ENCODE measurements around the gene KLHL2. TPM values are rescaled to one million over a fixed set of nuclear protein-coding genes. Genes with fewer than 3 reads are reported as not detected.

The KLHL2 gene
- total and polyA plus RNA-seq, 2 of the 13 experiments (the other 11 are each of a cell fraction or from before 2014, with no cell fraction given): 9.2 to 17.6 TPM

DNA sequence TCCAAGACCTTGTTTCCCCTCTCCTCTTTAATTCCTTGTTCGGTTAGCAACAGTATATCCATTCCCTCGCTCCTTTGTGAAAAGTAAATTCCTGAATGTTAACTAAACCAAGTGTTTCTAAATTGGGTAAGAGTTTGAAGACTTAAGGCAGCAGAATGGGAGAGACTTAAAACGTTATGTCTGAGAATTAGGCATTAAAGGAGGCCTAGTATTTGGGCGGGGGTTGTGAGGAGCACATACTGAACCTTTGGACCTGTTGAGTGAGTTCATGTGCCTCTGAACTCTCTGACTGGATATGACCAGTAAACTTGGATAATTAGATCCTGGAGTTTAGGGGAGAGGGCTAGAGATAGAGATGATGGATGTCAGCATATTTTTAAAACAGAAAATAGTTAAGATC, 121.3 kb downstream of the KLHL2 start (continued):
- TF ChIP-seq MAX (IDR thresholded peaks at IDR 0.05): no peak
- no peak for TF ChIP-seq RXRA (CRISPR knock-in tag; IDR thresholded peaks at IDR 0.05)
- peak; percentile 36; the same call in 1 of the 2 replicates for TF ChIP-seq MED1 (CRISPR knock-in tag; IDR thresholded peaks at IDR 0.05)
- TF ChIP-seq, protein P1, sequence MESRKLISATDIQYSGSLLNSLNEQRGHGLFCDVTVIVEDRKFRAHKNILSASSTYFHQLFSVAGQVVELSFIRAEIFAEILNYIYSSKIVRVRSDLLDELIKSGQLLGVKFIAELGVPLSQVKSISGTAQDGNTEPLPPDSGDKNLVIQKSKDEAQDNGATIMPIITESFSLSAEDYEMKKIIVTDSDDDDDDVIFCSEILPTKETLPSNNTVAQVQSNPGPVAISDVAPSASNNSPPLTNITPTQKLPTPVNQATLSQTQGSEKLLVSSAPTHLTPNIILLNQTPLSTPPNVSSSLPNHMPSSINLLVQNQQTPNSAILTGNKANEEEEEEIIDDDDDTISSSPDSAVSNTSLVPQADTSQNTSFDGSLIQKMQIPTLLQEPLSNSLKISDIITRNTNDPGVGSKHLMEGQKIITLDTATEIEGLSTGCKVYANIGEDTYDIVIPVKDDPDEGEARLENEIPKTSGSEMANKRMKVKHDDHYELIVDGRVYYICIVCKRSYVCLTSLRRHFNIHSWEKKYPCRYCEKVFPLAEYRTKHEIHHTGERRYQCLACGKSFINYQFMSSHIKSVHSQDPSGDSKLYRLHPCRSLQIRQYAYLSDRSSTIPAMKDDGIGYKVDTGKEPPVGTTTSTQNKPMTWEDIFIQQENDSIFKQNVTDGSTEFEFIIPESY (CRISPR knock-in tag; IDR thresholded peaks at IDR 0.05): no peak
- 0 out of 4 replicates have a peak, but pooled peaks of 1 of the 2 experiments have one; percentile 39 for TF ChIP-seq NR2F1 (CRISPR knock-in tag; IDR thresholded peaks at IDR 0.05)
- TF ChIP-seq MED13 (CRISPR knock-in tag; IDR thresholded peaks at IDR 0.05): no peak
- TF ChIP-seq ZNF205 (CRISPR knock-in tag; IDR thresholded peaks at IDR 0.05): no peak
- TF ChIP-seq, protein P2, sequence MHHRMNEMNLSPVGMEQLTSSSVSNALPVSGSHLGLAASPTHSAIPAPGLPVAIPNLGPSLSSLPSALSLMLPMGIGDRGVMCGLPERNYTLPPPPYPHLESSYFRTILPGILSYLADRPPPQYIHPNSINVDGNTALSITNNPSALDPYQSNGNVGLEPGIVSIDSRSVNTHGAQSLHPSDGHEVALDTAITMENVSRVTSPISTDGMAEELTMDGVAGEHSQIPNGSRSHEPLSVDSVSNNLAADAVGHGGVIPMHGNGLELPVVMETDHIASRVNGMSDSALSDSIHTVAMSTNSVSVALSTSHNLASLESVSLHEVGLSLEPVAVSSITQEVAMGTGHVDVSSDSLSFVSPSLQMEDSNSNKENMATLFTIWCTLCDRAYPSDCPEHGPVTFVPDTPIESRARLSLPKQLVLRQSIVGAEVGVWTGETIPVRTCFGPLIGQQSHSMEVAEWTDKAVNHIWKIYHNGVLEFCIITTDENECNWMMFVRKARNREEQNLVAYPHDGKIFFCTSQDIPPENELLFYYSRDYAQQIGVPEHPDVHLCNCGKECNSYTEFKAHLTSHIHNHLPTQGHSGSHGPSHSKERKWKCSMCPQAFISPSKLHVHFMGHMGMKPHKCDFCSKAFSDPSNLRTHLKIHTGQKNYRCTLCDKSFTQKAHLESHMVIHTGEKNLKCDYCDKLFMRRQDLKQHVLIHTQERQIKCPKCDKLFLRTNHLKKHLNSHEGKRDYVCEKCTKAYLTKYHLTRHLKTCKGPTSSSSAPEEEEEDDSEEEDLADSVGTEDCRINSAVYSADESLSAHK (CRISPR knock-in tag; IDR thresholded peaks at IDR 0.05; ENCODE audit: borderline replicate concordance): no peak
- TF ChIP-seq, protein P3, sequence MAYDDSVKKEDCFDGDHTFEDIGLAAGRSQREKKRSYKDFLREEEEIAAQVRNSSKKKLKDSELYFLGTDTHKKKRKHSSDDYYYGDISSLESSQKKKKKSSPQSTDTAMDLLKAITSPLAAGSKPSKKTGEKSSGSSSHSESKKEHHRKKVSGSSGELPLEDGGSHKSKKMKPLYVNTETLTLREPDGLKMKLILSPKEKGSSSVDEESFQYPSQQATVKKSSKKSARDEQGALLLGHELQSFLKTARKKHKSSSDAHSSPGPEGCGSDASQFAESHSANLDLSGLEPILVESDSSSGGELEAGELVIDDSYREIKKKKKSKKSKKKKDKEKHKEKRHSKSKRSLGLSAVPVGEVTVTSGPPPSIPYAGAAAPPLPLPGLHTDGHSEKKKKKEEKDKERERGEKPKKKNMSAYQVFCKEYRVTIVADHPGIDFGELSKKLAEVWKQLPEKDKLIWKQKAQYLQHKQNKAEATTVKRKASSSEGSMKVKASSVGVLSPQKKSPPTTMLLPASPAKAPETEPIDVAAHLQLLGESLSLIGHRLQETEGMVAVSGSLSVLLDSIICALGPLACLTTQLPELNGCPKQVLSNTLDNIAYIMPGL (CRISPR knock-in tag; IDR thresholded peaks at IDR 0.05; ENCODE audit: borderline replicate concordance in 1 of 2, low read depth in 1 of 2): 0 out of 4 replicates have a peak, but pooled peaks of 1 of the 2 experiments have one; percentile 19
- no peak for TF ChIP-seq ZNF331 (CRISPR knock-in tag; IDR thresholded peaks at IDR 0.05)
- no peak for TF ChIP-seq GFI1 (CRISPR knock-in tag; IDR thresholded peaks at IDR 0.05; ENCODE audit: borderline replicate concordance)
- TF ChIP-seq, protein P4, sequence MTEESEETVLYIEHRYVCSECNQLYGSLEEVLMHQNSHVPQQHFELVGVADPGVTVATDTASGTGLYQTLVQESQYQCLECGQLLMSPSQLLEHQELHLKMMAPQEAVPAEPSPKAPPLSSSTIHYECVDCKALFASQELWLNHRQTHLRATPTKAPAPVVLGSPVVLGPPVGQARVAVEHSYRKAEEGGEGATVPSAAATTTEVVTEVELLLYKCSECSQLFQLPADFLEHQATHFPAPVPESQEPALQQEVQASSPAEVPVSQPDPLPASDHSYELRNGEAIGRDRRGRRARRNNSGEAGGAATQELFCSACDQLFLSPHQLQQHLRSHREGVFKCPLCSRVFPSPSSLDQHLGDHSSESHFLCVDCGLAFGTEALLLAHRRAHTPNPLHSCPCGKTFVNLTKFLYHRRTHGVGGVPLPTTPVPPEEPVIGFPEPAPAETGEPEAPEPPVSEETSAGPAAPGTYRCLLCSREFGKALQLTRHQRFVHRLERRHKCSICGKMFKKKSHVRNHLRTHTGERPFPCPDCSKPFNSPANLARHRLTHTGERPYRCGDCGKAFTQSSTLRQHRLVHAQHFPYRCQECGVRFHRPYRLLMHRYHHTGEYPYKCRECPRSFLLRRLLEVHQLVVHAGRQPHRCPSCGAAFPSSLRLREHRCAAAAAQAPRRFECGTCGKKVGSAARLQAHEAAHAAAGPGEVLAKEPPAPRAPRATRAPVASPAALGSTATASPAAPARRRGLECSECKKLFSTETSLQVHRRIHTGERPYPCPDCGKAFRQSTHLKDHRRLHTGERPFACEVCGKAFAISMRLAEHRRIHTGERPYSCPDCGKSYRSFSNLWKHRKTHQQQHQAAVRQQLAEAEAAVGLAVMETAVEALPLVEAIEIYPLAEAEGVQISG (CRISPR knock-in tag; IDR thresholded peaks at IDR 0.05): no peak
- 0 out of 2 replicates have a peak, but pooled peaks have one; percentile 9 for TF ChIP-seq MLLT10 (CRISPR knock-in tag; IDR thresholded peaks at IDR 0.05)
- TF ChIP-seq ZNF512B (CRISPR knock-in tag; IDR thresholded peaks at IDR 0.05; ENCODE audit: borderline replicate concordance): no peak
- TF ChIP-seq LCORL (IDR thresholded peaks at IDR 0.05): 0 out of 2 replicates have a peak, but pooled peaks have one; percentile 31
- TF ChIP-seq LCORL (CRISPR knock-in tag; IDR thresholded peaks at IDR 0.05): no peak
- TF ChIP-seq KLF6 (CRISPR knock-in tag; IDR thresholded peaks at IDR 0.05): no peak
- no peak for TF ChIP-seq FOXK1 (CRISPR knock-in tag; IDR thresholded peaks at IDR 0.05; ENCODE audit: borderline replicate concordance, low read depth)
